HG03175 (cell line): ENCODE results near the gene MTMR12.
A peak's percentile ranks its signal among the peaks of the same experiment; 100 is the strongest.

Experiments
- ATAC-seq: cut with Tn5 transposase; IDR thresholded peaks from one replicate; pipeline ENCODE4 v1.9.1; 2021; ENCODE audit warnings: mild to moderate bottlenecking, moderate library complexity; ENCODE audit not compliant: unreplicated experiment

Gene MTMR12

GRCh38 chr5:32276173-32276853 lies 36.4 kb downstream of the MTMR12 start:
- ATAC-seq: peak; percentile 61

GRCh38 chr5:32275396-32275741 lies 37.4 kb downstream of the MTMR12 start:
- ATAC-seq: no peak

GRCh38 chr5:32274548-32275395 lies 38.0 kb downstream of the MTMR12 start:
- no peak for ATAC-seq

- ATAC-seq: no peak
These were observed 38.9 kb downstream of the MTMR12 start for GRCh38 chr5:32273821-32274220.

- no peak for ATAC-seq
These were observed 40.0 kb downstream of the MTMR12 start for GRCh38 chr5:32272746-32273145.

GRCh38 chr5:32270946-32271345 lies 41.8 kb downstream of the MTMR12 start:
- ATAC-seq: no peak

GRCh38 chr5:32270178-32270577 lies 42.6 kb downstream of the MTMR12 start:
- ATAC-seq: no peak

- ATAC-seq: no peak
These were observed 46.8 kb downstream of the MTMR12 start for GRCh38 chr5:32265902-32266301.

- no peak for ATAC-seq
These were observed 47.7 kb downstream of the MTMR12 start for GRCh38 chr5:32264957-32265572.

GRCh38 chr5:32263684-32264083 lies 49.1 kb downstream of the MTMR12 start:
- no peak for ATAC-seq

GRCh38 chr5:32261198-32261597 lies 51.5 kb downstream of the MTMR12 start:
- ATAC-seq: peak; percentile 81

- ATAC-seq: no peak
These were observed 53.7 kb downstream of the MTMR12 start for GRCh38 chr5:32259033-32259432.

- ATAC-seq: no peak
These were observed 54.3 kb downstream of the MTMR12 start for GRCh38 chr5:32258424-32258823.

GRCh38 chr5:32255540-32255900 lies 57.2 kb downstream of the MTMR12 start:
- no peak for ATAC-seq

GRCh38 chr5:32254881-32255539 lies 57.7 kb downstream of the MTMR12 start:
- no peak for ATAC-seq

- ATAC-seq: no peak
These were observed 60.8 kb downstream of the MTMR12 start for GRCh38 chr5:32251871-32252458.

GRCh38 chr5:32249668-32250067 lies 63.1 kb downstream of the MTMR12 start:
- ATAC-seq: no peak

- no peak for ATAC-seq
These were observed 67.0 kb downstream of the MTMR12 start for GRCh38 chr5:32245742-32246141.

GRCh38 chr5:32244017-32244416 lies 68.7 kb downstream of the MTMR12 start:
- ATAC-seq: no peak

- peak; percentile 90 for ATAC-seq
These were observed 71.5 kb downstream of the MTMR12 start for GRCh38 chr5:32241034-32241783.
